Bronchial epithelial cell (primary cell): ENCODE data around the gene ACIN1. TPM values are rescaled to one million over a fixed set of nuclear protein-coding genes. Genes with fewer than 3 reads are reported as not detected.

ENCODE experiments used
- DNase-seq: peaks from one replicate; pipeline ENCODE4 v3.0.0-alpha.2; 2010; ENCODE audit warnings: low read depth
- FAIRE-seq: peaks from 2 replicates; lab custom pipeline; 2011; peaks lifted over from hg19 to GRCh38; lab: Jason Lieb, UNC
- H3K27me3 ChIP-seq: 2 replicates; pipeline ENCODE4 v1.5.1; 2011; ENCODE audit warnings: low read length; ENCODE audit not compliant: control insufficient read depth, insufficient read depth
- H3K36me3 ChIP-seq: 2 replicates; pipeline ENCODE4 v1.5.1; 2011; ENCODE audit warnings: low read length; ENCODE audit not compliant: control insufficient read depth, insufficient read depth
- H3K4me3 ChIP-seq: 2 replicates; pipeline ENCODE4 v1.5.1; 2011; ENCODE audit warnings: mild to moderate bottlenecking, low read depth, low read length, control low read depth
- total RNA-seq: library from RNA; depleted of rRNA; stranded (reverse); fragments of >200 nt; gene quantifications from 2 replicates; pipeline ENCODE4 v1.2.1, GENCODE V29; 2014
- TF ChIP-seq, protein P1 (sequence below): IDR thresholded peaks from 2 replicates; pipeline ENCODE4 v1.5.1; 2011; ENCODE audit warnings: mild to moderate bottlenecking, moderate library complexity, low read length, control low read depth, inconsistent platforms; ENCODE audit not compliant: insufficient read depth, severe bottlenecking

The ACIN1 gene
- total RNA-seq, 1 donor from 2014 or later = 45.5 TPM

DNA sequence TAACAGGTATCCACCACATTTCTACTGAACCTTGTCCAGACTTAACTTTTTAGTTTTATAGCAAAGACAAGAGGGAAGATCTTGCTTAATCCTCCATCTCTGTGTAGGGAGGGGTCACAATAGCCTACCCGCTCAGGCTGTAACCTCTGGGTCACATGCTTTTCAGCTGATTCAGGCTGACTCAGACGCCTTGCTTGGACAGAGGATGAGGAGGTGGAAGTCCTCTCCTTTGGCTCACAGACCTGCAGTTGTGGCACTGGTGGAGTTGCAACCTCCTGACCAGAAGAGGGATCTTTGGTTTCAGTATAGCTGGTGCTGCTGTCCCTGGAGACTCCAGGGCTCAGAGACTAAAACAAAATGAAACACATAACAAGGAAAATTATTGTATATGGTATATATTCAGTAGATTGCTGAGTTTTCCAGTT is 16.2 kb downstream of the ACIN1 start:
- Histone ChIP-seq H3K36me3 (peaks cover 13% of the 10 kb centered on the region), H3K4me3 (no peak overlapping the region), H3K27me3 (no peaks in the 10 kb centered on the region)
- TF ChIP-seq, protein P1, sequence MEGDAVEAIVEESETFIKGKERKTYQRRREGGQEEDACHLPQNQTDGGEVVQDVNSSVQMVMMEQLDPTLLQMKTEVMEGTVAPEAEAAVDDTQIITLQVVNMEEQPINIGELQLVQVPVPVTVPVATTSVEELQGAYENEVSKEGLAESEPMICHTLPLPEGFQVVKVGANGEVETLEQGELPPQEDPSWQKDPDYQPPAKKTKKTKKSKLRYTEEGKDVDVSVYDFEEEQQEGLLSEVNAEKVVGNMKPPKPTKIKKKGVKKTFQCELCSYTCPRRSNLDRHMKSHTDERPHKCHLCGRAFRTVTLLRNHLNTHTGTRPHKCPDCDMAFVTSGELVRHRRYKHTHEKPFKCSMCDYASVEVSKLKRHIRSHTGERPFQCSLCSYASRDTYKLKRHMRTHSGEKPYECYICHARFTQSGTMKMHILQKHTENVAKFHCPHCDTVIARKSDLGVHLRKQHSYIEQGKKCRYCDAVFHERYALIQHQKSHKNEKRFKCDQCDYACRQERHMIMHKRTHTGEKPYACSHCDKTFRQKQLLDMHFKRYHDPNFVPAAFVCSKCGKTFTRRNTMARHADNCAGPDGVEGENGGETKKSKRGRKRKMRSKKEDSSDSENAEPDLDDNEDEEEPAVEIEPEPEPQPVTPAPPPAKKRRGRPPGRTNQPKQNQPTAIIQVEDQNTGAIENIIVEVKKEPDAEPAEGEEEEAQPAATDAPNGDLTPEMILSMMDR = no peak
- DNase-seq (peak; percentile 94), FAIRE-seq (no peak)

GRCh38 chr14:23077962-23078361 is 17.0 kb downstream of the ACIN1 start:
- no peak for DNase-seq
- H3K4me3 ChIP-seq = no peak overlapping the region
- no peak for FAIRE-seq
- no peaks in the 10 kb centered on the region for H3K27me3 ChIP-seq
- peaks cover 13% of the 10 kb centered on the region for H3K36me3 ChIP-seq
- TF ChIP-seq, protein P1 = no peak

- FAIRE-seq (no peak), DNase-seq (no peak)
- Histone ChIP-seq H3K4me3 (no peak overlapping the region), H3K36me3 (peaks cover 16% of the 10 kb centered on the region), H3K27me3 (no peaks in the 10 kb centered on the region)
- TF ChIP-seq, protein P1 = peak; percentile 56
Observed at GRCh38 chr14:23076785-23077408, 18.0 kb downstream of the ACIN1 start.

- TF ChIP-seq, protein P1 = no peak
- Histone ChIP-seq H3K36me3 (peaks cover 16% of the 10 kb centered on the region), H3K4me3 (no peak overlapping the region), H3K27me3 (no peaks in the 10 kb centered on the region)
- DNase-seq (no peak), FAIRE-seq (no peak)
Observed at GRCh38 chr14:23074906-23075305, 20.0 kb downstream of the ACIN1 start.

- Histone ChIP-seq H3K36me3 (peaks cover 23% of the 10 kb centered on the region), H3K27me3 (no peaks in the 10 kb centered on the region), H3K4me3 (peak overlapping the region; percentile 67)
- DNase-seq = peak; percentile 66
- TF ChIP-seq, protein P1 = no peak
- FAIRE-seq = no peak
Observed at GRCh38 chr14:23071921-23072539, 22.9 kb downstream of the ACIN1 start.
